Measurements from ENCODE around the gene GSTO2. TPM values are rescaled to one million over a fixed set of nuclear protein-coding genes. Genes with fewer than 3 reads are reported as not detected.

Gene GSTO2
- total and polyA plus RNA-seq, 10 of the 15 experiments (the other 5 are each of a cell fraction or from before 2014, with no cell fraction given): 0.16 to 0.86 (median 0.46) TPM

DNA sequence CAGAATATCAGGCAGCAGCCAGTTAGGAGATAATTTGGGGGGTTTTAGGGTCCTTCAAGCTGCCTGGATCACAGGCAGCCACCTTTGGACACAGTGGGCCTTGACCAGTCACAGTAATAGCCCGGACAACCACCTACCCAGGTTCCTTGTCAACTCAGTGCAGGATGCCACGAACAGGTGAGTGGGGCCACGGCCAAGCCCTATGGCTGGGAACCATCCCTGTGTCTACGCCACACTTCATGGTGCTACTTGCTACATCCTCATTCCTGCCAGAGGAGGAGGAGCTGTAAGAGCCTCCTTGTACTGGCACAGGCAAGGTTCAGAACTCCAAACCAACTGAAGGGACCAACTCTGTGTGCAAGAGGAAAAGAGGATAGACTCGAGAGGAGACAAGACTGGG, 49.3 kb downstream of the GSTO2 start:
- H2AFZ ChIP-seq (ENCODE audit: control insufficient read depth, low read depth, low read length): no peak overlapping the region
- no peak overlapping the region for H3K4me2 ChIP-seq (ENCODE audit: control insufficient read depth, insufficient read depth)
- ChIA-PET RAD21 (ENCODE audit: unreplicated experiment) (no interaction called here), POLR2A (no interaction called here), CTCF (interaction anchor here (2.4 kb wide), 1 partner anchor 32 kb away, joined by 8 read pairs; no protein-coding TSS in a partner anchor), SMC1A (ENCODE audit: uncharacterized antibody, unreplicated experiment) (no interaction called here)
- H3K79me2 ChIP-seq (ENCODE audit: control insufficient read depth, insufficient read depth, low read length): peaks cover 13% of the 10 kb centered on the region
- no TSS peak for BruUV-seq (replicated peaks)
- in situ Hi-C loops (cut with MboI): no loop called here
- intact Hi-C loops (cut with micrococcal nuclease; ENCODE audit: unreplicated experiment): no loop called here
- no peak for ATAC-seq
- H3K4me1 ChIP-seq (ENCODE audit: control insufficient read depth, insufficient read depth, low read length): peaks cover 27% of the 10 kb centered on the region
- H3K9ac ChIP-seq (ENCODE audit: control insufficient read depth, insufficient read depth, low read length): no peak overlapping the region
- no peak for FAIRE-seq
- 97% methylated on average over 5 of the region's 5 CpGs for whole genome bisulfite sequencing (ENCODE audit: insufficient coverage, insufficient replicate concordance, low lambda C conversion rate, missing lambda C conversion rate)
- DNase-seq (ENCODE audit: low read depth, low spot score): no peak
- H4K20me1 ChIP-seq (ENCODE audit: control insufficient read depth, insufficient read depth): peaks cover 5% of the 10 kb centered on the region; the same call in 1 of the 2 replicates
- H3K27ac ChIP-seq (ENCODE audit: control insufficient read depth, insufficient read depth): no peak overlapping the region
- H3K36me3 ChIP-seq (ENCODE audit: control insufficient read depth in 2 of 2, insufficient read depth in 2 of 2, low read length in 1 of 2): peaks cover 12 to 29% of the 10 kb centered on the region in 2 experiments
- no peak overlapping the region for H3K4me3 ChIP-seq
- no peaks in the 10 kb centered on the region for H3K27me3 ChIP-seq (replicated peaks in 1 of 2; ENCODE audit: control insufficient read depth in 2 of 2, insufficient read depth in 2 of 2, low read length in 1 of 2)
- H3K9me3 ChIP-seq (replicated peaks; ENCODE audit: control insufficient read depth, insufficient read depth, low read length): no peaks in the 10 kb centered on the region
- TF ChIP-seq, protein P1, sequence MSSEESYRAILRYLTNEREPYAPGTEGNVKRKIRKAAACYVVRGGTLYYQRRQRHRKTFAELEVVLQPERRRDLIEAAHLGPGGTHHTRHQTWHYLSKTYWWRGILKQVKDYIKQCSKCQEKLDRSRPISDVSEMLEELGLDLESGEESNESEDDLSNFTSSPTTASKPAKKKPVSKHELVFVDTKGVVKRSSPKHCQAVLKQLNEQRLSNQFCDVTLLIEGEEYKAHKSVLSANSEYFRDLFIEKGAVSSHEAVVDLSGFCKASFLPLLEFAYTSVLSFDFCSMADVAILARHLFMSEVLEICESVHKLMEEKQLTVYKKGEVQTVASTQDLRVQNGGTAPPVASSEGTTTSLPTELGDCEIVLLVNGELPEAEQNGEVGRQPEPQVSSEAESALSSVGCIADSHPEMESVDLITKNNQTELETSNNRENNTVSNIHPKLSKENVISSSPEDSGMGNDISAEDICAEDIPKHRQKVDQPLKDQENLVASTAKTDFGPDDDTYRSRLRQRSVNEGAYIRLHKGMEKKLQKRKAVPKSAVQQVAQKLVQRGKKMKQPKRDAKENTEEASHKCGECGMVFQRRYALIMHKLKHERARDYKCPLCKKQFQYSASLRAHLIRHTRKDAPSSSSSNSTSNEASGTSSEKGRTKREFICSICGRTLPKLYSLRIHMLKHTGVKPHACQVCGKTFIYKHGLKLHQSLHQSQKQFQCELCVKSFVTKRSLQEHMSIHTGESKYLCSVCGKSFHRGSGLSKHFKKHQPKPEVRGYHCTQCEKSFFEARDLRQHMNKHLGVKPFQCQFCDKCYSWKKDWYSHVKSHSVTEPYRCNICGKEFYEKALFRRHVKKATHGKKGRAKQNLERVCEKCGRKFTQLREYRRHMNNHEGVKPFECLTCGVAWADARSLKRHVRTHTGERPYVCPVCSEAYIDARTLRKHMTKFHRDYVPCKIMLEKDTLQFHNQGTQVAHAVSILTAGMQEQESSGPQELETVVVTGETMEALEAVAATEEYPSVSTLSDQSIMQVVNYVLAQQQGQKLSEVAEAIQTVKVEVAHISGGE (CRISPR knock-in tag; IDR thresholded peaks at IDR 0.05): no peak
- TF ChIP-seq IKZF2 (IDR thresholded peaks at IDR 0.05) (no peak), POLR2AphosphoS5 (IDR thresholded peaks at IDR 0.05; ENCODE audit: low read length) (no peak), BRCA1 (IDR thresholded peaks at IDR 0.05; ENCODE audit: low read depth, low read length) (no peak), NR2F1 (conservative IDR thresholded peaks at IDR 0.05) (no peak), RB1 (IDR thresholded peaks at IDR 0.05; ENCODE audit: borderline replicate concordance) (no peak), PAX5 (IDR thresholded peaks at IDR 0.05; ENCODE audit: borderline replicate concordance, low read depth, low read length) (no peak), NFIC (IDR thresholded peaks at IDR 0.05; ENCODE audit: low read depth, low read length) (no peak), CBX5 (IDR thresholded peaks at IDR 0.05; ENCODE audit: low read depth) (no peak), ZNF384 (IDR thresholded peaks at IDR 0.05; ENCODE audit: borderline replicate concordance, low read depth, low read length) (no peak), KLF5 (IDR thresholded peaks at IDR 0.05; ENCODE audit: partially characterized antibody) (no peak)
- TF ChIP-seq, protein P2, sequence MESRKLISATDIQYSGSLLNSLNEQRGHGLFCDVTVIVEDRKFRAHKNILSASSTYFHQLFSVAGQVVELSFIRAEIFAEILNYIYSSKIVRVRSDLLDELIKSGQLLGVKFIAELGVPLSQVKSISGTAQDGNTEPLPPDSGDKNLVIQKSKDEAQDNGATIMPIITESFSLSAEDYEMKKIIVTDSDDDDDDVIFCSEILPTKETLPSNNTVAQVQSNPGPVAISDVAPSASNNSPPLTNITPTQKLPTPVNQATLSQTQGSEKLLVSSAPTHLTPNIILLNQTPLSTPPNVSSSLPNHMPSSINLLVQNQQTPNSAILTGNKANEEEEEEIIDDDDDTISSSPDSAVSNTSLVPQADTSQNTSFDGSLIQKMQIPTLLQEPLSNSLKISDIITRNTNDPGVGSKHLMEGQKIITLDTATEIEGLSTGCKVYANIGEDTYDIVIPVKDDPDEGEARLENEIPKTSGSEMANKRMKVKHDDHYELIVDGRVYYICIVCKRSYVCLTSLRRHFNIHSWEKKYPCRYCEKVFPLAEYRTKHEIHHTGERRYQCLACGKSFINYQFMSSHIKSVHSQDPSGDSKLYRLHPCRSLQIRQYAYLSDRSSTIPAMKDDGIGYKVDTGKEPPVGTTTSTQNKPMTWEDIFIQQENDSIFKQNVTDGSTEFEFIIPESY (IDR thresholded peaks at IDR 0.05): no peak
- TF ChIP-seq, protein P3, sequence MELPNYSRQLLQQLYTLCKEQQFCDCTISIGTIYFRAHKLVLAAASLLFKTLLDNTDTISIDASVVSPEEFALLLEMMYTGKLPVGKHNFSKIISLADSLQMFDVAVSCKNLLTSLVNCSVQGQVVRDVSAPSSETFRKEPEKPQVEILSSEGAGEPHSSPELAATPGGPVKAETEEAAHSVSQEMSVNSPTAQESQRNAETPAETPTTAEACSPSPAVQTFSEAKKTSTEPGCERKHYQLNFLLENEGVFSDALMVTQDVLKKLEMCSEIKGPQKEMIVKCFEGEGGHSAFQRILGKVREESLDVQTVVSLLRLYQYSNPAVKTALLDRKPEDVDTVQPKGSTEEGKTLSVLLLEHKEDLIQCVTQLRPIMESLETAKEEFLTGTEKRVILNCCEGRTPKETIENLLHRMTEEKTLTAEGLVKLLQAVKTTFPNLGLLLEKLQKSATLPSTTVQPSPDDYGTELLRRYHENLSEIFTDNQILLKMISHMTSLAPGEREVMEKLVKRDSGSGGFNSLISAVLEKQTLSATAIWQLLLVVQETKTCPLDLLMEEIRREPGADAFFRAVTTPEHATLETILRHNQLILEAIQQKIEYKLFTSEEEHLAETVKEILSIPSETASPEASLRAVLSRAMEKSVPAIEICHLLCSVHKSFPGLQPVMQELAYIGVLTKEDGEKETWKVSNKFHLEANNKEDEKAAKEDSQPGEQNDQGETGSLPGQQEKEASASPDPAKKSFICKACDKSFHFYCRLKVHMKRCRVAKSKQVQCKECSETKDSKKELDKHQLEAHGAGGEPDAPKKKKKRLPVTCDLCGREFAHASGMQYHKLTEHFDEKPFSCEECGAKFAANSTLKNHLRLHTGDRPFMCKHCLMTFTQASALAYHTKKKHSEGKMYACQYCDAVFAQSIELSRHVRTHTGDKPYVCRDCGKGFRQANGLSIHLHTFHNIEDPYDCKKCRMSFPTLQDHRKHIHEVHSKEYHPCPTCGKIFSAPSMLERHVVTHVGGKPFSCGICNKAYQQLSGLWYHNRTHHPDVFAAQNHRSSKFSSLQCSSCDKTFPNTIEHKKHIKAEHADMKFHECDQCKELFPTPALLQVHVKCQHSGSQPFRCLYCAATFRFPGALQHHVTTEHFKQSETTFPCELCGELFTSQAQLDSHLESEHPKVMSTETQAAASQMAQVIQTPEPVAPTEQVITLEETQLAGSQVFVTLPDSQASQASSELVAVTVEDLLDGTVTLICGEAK (IDR thresholded peaks at IDR 0.05; ENCODE audit: borderline replicate concordance): no peak
- TF ChIP-seq, protein P4, sequence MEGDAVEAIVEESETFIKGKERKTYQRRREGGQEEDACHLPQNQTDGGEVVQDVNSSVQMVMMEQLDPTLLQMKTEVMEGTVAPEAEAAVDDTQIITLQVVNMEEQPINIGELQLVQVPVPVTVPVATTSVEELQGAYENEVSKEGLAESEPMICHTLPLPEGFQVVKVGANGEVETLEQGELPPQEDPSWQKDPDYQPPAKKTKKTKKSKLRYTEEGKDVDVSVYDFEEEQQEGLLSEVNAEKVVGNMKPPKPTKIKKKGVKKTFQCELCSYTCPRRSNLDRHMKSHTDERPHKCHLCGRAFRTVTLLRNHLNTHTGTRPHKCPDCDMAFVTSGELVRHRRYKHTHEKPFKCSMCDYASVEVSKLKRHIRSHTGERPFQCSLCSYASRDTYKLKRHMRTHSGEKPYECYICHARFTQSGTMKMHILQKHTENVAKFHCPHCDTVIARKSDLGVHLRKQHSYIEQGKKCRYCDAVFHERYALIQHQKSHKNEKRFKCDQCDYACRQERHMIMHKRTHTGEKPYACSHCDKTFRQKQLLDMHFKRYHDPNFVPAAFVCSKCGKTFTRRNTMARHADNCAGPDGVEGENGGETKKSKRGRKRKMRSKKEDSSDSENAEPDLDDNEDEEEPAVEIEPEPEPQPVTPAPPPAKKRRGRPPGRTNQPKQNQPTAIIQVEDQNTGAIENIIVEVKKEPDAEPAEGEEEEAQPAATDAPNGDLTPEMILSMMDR (IDR thresholded peaks at IDR 0.05 in 2 of 3, conservative IDR thresholded peaks at IDR 0.05 in 1 of 3; ENCODE audit: control insufficient read depth in 2 of 3, extremely low read depth in 1 of 3, insufficient read depth in 1 of 3, low read depth in 3 of 3, low read length in 3 of 3): no peak

All from GM12878 (cell line).